ENCODE data around the gene COL6A6.

- TF ChIP-seq CTCF (IDR thresholded peaks at IDR 0.05) (no peak), POLR2A (IDR thresholded peaks at IDR 0.05) (no peak)
These were observed 10.4 kb downstream of the COL6A6 start for GRCh38 chr3:130527426-130527825.
